ENCODE data around the gene IL17REL. TPM values are rescaled to one million over a fixed set of nuclear protein-coding genes. Genes with fewer than 3 reads are reported as not detected.

The IL17REL gene
- total and polyA plus RNA-seq, 2 of the 13 experiments (the other 11 are each of a cell fraction or from before 2014, with no cell fraction given), result not detected

- TF ChIP-seq ZNF703 (CRISPR knock-in tag; IDR thresholded peaks at IDR 0.05; ENCODE audit: borderline replicate concordance) (no peak), ZNF577 (CRISPR knock-in tag; IDR thresholded peaks at IDR 0.05; ENCODE audit: borderline replicate concordance, low read depth) (no peak), ZNF432 (CRISPR knock-in tag; IDR thresholded peaks at IDR 0.05; ENCODE audit: borderline replicate concordance) (no peak), SMAD1 (CRISPR knock-in tag; IDR thresholded peaks at IDR 0.05; ENCODE audit: borderline replicate concordance, low read depth) (no peak), BRF2 (CRISPR knock-in tag; IDR thresholded peaks at IDR 0.05) (no peak), IKZF1 (IDR thresholded peaks at IDR 0.05) (no peak), JARID2 (CRISPR knock-in tag; IDR thresholded peaks at IDR 0.05; ENCODE audit: insufficient replicate concordance) (no peak), SKIL (CRISPR knock-in tag; IDR thresholded peaks at IDR 0.05; ENCODE audit: borderline replicate concordance) (peak; percentile 94), SRSF1 (optimal IDR thresholded peaks at IDR 0.05; ENCODE audit: low read depth, low read length) (peak; percentile 64), HBP1 (CRISPR knock-in tag; IDR thresholded peaks at IDR 0.05; ENCODE audit: low read depth) (peak; percentile 92; the same call in 1 of the 2 replicates), ZBED4 (CRISPR knock-in tag; IDR thresholded peaks at IDR 0.05; ENCODE audit: borderline replicate concordance) (0 out of 2 replicates have a peak, but pooled peaks have one; percentile 55), NAIF1 (CRISPR knock-in tag; IDR thresholded peaks at IDR 0.05; ENCODE audit: borderline replicate concordance) (peak; percentile 77; the same call in 1 of the 2 replicates), ZNF816 (CRISPR knock-in tag; IDR thresholded peaks at IDR 0.05; ENCODE audit: borderline replicate concordance) (no peak), RFXAP (CRISPR knock-in tag; IDR thresholded peaks at IDR 0.05; ENCODE audit: borderline replicate concordance) (no peak), SNRNP70 (IDR thresholded peaks at IDR 0.05; ENCODE audit: low read depth, low read length) (no peak), TFDP1 (CRISPR knock-in tag; IDR thresholded peaks at IDR 0.05; ENCODE audit: borderline replicate concordance) (peak; percentile 93; the same call in 1 of the 2 replicates)
These were observed 41.9 kb downstream of the IL17REL start (continued) for GRCh38 chr22:49970528-49971231.

Measured in HepG2 (cell line).